Right renal pelvis (tissue), 4 donors: ENCODE results near the gene BHLHE23. TPM values are rescaled to one million over a fixed set of nuclear protein-coding genes. Genes with fewer than 3 reads are reported as not detected.

Source experiments
- DNase-seq, 4 donors: peaks; one replicate each; pipeline ENCODE4 v3.0.0-alpha.2; 2013; ENCODE audit warnings: low read depth in 4 of 4, low spot score in 3 of 4, missing footprints in 1 of 4
- polyA plus RNA-seq, 4 donors: library from polyadenylated mRNA; unstranded; fragments of 120-200 nt; gene quantifications; one replicate each; pipeline ENCODE4 v1.2.1, GENCODE V29; 2013; ENCODE audit not compliant: insufficient read length in 4 of 4

The BHLHE23 gene
- polyA plus RNA-seq, 4 donors, result 0.08 TPM; not detected in 3

DNA sequence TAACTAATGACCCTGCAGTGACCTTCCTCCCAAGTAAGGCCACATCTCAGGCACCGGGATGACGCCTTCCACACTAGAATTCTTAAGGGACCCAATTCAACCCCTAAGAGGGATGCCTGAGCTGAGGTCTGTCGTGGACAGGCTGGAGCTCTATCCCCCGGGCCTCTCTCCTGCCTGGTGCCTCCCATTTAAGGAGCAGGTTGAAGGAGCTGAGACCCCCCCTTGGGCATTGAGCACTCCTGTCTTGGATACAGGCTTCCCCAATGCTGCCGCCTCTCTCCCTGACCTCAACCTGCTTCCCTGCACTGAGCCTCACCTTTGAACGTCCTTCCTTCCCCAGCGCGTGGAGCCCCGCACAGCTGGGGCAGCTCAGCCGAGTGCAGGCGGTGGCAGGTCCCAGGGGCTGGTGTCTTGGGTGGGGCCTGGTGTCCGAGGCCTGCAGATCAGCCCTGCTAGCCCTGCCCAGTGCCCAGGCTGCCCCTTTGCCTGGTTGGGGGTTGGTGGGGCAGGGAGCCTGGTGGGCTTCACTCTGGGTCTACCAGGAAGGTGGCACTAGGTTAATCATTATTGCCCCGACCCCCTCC lies 19.9 kb upstream of the BHLHE23 start:
- no peak for DNase-seq

DNA sequence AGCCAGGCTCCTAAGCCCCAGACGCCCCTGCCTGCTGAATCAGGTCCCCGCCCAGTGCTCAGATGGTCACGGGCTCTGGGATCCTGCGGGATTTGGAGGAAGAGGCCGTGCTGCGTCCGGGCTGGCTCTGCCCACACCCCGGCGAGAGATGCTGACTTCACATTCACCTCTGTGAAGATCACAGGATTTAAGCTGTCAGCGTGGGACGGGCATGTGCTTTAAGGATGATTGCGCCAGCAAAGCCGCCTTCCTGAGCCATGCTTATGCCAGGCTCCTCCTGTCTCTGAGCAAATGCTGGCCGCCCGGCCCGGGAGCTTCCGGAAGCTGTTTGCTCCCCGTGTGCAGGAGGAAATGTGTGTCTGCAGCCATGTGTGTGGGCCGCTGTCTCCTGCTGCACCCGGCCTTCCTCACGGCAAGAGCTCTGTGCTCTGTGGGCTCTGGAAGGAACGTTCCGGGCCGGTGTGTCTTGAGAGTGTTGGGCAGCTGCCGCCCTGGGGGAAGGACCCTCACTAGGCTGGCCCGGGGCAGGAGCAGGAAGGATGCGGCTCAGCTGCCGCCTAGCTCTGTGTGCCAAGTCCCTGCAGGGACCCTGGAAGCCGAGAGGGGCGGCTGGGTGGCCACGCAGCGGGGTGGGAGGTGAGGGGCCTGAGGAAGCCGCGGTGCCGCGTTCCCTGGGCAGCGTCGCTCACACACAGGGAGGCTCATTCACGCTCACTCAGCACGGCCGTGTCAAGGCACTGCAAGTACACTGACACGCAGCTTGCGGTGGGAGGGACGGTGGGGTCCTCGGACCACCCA lies 19.0 kb upstream of the BHLHE23 start:
- DNase-seq, result no peak

DNA sequence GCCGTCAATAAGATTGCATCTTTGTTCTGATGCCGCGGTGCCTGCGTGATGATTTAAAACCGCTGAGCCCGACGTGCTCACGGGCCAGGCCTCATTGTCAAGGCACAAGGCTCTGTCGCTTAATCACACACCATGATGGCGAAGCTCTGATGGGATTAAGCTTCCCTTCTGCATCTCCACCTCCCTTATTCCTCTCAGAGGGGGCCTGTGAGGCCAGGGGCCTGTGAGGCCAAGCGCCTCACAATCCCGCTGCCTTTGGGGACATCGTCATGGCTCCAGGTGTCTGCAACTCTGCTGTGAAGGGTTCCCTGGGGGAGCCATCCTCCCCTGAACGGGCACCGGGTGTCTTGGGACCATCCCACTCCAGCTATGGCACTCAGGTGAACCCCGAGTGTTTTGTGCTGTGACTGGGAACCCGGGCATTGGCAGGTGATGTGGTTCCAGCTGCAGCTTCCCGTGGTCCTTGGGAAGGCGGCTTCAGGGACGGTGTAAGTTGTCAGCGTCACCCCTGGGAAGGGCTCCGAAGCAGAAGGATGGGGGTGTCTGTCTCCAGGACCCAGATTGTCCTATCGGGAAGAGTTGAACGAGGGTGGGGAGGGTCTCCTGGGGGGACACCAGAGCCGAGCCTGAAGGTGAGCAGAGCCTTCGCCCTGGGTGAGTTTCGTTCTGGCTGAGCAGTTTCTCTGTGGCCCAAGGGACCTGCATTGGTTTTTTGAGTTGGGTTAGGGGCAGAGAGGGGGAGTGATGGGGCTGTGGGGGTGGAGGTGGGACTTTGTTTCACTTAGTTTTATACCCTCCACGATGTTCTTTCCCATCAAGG lies 18.0 kb upstream of the BHLHE23 start:
- DNase-seq, result no peak

GRCh38 chr20:63023936-63024571 lies 17.3 kb upstream of the BHLHE23 start:
- DNase-seq, result no peak

DNA sequence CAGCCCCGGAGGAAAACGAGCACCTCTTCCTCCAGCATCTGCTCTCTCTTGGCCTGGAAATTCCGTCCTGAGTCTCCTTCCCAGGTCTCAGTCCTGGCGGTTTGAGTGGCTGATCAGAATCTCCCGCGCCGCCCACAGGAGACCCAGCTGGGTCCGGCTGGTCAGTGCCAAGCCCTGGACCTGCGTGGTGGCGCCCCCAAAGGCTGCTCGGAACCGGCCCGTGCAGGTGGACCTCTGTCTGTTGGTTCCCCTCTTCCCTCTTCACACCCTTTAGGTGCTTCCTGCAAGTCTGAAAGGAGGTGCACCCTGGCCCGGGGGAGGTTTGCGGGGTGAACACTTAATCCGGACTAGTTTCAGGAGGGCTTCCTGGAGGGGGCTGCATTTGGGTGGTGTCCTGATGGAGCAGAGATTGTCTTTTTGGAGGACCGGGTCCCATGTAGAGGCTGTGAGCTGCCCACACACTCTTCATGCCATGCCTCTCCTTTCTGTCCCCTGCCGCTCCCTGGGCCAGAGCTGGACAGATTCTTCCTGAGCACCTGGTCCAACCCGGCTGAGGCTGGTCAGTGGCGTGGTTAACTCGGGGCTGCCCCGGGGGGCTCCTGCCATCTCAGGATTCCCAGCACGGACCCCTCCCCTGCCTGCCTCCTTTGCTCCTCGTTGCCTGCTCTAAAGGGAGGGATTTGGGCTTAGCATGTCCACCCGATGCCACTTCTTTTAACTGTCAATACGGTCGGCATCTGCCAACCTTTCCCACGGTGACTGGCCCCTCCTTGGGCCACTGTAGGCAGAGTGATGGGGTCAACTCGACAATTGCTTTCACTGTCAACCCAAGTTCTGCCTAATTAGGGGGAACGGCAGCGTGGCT lies 16.5 kb upstream of the BHLHE23 start:
- DNase-seq, result no peak

DNA sequence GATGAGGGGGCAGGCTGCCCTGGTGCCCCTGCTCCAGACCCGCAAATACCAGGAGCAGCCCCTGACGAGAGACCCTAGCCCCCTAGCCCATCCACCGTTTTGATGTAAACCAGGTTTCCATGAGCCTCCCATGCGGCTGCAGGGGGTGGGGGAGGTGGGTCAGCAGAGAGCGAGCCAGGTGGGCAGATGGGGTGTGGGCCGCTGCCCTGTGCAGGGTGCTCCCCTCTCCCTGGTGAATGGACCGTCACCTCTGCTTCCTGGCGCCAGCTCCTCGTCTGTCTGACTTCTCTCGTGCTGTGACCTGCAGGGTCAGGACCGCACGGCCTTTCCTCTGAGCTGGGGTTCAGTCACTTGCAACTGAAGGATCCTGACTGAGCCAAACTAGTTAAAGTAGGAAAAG lies 15.7 kb upstream of the BHLHE23 start:
- no peak for DNase-seq

DNA sequence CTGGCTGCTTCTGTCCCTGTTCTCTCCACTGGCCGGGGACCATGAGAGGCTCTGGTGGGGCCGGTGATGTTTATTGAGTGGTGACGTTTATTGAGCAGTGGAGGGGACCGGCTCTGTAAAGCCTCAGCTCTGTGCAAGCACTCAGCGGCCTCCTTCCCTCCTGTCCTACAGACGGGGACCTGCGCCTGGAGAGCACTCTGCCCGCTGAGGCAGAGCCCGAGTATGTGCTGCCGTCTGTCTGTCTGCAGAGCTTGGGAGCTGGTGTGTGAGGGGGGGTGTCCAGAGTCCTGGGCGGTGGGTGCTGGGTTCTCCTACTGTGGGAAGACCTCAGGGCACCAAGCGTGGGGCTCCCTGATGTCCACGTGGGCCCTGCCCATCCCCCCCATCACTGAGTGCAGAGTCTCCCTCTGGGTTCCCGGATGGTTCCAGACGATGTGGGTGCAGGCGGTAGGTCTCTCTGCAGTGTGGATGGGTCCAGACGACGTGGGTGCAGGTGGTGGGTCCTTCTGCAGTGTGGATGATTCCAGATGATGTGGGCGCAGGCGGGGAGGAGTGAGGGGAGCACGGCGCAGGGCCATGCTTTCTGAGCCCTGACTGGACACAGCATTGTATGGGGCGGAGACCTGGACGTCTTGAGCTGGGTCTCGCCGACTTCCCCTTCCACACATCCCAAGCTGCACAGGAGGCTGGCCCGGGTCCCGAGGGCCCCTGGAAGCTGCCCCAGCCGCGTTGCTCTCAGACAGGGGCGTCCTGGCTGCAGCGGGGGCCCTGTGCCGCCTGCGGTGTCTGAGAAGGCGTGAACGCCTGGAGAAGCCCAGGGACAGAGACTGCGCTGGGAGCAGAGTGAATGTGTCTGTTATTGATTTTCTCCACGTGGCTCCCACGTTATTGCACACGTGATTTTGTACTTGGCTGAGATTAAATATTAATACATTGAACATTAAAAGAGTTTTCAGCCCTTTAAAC lies 14.9 kb upstream of the BHLHE23 start:
- DNase-seq, result no peak

- no peak for DNase-seq
Observed at GRCh38 chr20:63020681-63021080, 13.9 kb upstream of the BHLHE23 start.

- no peak for DNase-seq
Observed at GRCh38 chr20:63017826-63018411, 11.2 kb upstream of the BHLHE23 start.

GRCh38 chr20:63017076-63017825 lies 10.5 kb upstream of the BHLHE23 start:
- no peak for DNase-seq

DNA sequence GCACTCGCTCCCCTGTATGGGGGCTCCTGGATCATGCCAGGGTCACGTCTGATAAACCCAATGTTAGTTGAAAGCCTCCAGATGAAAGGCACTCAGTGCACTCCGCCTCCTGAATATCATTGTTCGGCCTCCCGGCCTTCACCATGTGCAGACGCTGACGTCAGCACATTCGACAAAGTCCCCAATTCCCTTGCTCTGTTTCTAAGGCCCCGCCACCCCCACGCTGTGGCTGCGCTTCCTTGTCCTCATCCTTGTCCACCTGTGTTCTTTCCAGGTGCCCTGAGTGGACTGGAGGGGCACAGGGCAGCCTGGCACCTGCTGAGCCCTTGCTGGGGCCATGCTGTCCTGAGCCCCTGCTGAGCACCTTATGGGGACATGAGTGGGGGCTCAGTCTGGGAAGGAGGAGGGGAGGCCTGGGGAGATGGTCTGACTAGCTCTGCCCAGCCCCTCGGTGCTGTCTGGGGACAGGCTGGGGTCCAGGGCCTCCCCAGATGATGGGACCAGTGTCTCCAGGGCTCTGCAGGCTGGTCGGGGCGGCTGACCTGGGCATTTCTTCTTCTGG lies 9.8 kb upstream of the BHLHE23 start:
- DNase-seq, result no peak

- DNase-seq, result no peak
Observed at GRCh38 chr20:63015662-63016361, 9.0 kb upstream of the BHLHE23 start.

DNA sequence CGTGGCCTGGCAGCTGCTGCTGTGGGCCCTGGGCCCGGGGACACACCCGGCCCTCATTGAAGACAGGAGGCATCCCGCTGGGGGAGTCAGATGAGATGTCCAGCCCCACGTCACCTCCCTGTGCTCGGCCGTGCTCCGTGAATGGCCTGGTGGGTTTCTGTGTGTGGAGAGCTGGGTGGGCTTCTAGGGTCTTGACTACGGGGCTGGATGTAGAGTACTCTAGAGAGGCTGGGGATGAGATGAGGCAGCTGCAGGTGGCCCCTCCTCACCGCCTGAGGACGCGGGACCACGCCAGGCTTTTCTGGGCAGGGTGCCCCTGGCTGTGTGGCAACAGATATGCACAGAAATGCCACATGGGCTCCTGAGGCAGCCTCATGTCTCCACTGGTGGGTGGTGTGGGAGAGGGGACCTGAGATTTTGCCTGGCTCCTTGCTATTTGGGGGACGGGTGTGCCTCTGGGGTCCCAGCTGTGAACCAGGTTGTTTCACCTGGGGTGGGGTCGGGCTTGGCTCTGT lies 8.4 kb upstream of the BHLHE23 start:
- DNase-seq, result no peak

GRCh38 chr20:63014710-63015109 lies 7.9 kb upstream of the BHLHE23 start:
- no peak for DNase-seq

DNA sequence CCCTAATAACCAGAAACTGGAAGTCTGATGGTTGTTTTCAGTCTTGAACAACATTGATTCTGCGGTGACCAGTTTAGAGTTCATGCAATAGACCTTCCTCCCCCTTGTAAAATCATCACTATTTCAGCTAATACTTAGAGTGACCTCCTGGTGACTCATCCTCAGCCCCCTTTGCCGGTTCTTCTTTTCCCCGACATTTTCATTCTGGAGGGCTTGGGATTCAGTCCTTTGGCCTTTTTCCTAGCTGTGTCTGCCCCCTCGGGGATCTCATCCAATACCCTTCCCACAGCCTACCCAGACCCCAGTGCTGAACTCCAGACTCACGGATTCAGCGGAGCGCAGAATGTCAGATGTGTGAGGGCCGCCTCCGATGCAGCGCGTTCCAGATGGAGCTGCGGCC lies 7.5 kb upstream of the BHLHE23 start:
- DNase-seq, result no peak

- DNase-seq, result no peak
Observed at GRCh38 chr20:63013207-63013606, 6.4 kb upstream of the BHLHE23 start.

GRCh38 chr20:63011798-63012197 lies 5.0 kb upstream of the BHLHE23 start:
- DNase-seq, result no peak
